ENCODE results near the gene RCBTB1. TPM values are rescaled to one million over a fixed set of nuclear protein-coding genes. Genes with fewer than 3 reads are reported as not detected.

The RCBTB1 gene
- total RNA-seq, 2 donors from 2014 or later: 15.7 to 29.4 TPM

DNA sequence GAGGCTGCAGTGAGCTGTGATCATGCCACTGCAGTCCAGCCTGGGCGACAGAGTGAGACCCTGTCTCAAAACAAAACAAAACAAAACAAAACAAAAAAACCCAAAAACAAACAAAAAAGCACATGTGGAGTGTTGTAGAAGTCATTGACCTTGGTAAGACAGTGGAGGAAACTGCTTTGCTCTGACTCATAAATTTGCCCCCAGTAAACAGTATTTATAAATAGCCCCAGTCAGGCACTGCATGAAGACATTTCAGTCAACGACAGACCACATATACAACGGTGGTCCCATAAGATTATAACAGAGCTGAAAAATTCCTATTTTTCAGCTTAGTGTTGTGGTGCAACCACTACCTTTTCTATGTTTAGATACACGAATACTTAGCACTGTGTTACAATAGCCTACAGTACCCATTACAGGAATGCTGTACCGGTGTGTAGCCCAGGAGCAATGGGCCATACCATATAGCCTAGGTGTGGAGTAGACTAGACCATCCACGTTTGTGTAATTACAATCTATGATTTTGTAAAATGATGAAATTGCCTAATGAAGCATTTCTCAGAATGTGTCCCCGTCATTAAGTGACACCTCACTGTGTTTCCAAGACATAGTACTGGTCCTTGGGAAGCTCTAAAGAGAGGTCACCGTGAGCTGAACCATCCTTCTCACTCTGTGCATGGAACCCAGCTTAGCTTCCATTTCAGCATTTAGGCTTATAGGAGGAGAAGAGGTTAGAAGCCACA, 44.0 kb upstream of the RCBTB1 start:
- intact Hi-C loops (cut with DNase I): no loop called here
- H3K27me3 ChIP-seq (replicated peaks; ENCODE audit: insufficient read depth): no peaks in the 10 kb centered on the region
- no peak overlapping the region for H3K27ac ChIP-seq
- H3K4me1 ChIP-seq (replicated peaks): no peaks in the 10 kb centered on the region
- TF ChIP-seq POLR2A (IDR thresholded peaks at IDR 0.05) (no peak), POLR2AphosphoS5 (IDR thresholded peaks at IDR 0.05) (no peak)
- TF ChIP-seq, protein P1, sequence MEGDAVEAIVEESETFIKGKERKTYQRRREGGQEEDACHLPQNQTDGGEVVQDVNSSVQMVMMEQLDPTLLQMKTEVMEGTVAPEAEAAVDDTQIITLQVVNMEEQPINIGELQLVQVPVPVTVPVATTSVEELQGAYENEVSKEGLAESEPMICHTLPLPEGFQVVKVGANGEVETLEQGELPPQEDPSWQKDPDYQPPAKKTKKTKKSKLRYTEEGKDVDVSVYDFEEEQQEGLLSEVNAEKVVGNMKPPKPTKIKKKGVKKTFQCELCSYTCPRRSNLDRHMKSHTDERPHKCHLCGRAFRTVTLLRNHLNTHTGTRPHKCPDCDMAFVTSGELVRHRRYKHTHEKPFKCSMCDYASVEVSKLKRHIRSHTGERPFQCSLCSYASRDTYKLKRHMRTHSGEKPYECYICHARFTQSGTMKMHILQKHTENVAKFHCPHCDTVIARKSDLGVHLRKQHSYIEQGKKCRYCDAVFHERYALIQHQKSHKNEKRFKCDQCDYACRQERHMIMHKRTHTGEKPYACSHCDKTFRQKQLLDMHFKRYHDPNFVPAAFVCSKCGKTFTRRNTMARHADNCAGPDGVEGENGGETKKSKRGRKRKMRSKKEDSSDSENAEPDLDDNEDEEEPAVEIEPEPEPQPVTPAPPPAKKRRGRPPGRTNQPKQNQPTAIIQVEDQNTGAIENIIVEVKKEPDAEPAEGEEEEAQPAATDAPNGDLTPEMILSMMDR (IDR thresholded peaks at IDR 0.05): no peak
- no peaks in the 10 kb centered on the region for H3K36me3 ChIP-seq
- no peak for DNase-seq (ENCODE audit: low spot score)
- H3K4me3 ChIP-seq: no peak overlapping the region
- no peaks in the 10 kb centered on the region for H3K9me3 ChIP-seq
- WGBS: 87% methylated on average over 8 of the region's 8 CpGs

DNA sequence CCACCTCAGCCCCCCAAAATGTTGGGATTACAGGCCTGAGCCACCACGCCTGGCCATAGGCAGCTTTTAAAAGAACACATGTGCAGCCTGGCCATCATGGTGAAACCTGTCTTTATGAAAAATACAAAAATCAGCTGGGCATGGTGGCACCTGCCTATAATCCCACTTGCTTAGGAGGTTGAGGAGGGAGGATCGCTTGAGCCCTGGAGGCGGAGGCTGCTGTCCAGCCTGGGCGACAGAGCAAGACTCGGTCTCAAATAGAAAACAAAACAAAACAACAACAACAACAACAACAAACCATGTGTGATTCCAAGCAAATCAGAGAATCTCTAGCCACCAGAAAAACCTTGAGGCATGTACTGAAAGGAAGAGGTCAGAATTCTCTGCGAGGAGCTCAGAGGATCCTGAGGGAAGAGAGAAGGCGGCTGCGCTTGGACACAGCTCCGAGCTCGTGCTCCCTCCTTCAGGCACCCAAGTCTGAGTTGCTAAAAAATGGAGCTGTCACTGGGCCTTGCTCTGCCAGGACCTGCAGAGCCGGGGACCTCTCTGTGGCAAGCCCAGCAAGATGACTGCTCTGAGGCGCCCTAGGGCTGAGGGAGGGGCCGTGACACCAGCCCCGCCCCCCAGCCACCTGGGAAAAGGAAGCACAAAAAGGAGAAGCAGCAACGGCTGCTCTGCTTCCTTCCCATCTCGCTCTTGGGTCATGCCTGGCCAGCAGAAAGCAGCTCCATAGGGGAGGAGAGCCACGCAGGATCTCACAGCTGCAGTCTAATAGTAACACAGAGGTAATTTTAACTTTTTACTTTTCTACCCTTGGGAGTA, 42.7 kb upstream of the RCBTB1 start, which contains the start of gene ARL11:
Gene ARL11 (plus strand): TSS at position 677 of the 822 bp plus-strand sequence. CDS start 1,941 bp downstream, outside the sequence.
- no peak within 1 kb of the TSS for H3K4me3 ChIP-seq
- H3K36me3 ChIP-seq: no peaks in the 10 kb centered on the region
- DNase-seq (ENCODE audit: low spot score): no peak
- no peaks in the 10 kb centered on the region for H3K9me3 ChIP-seq
- H3K27me3 ChIP-seq (replicated peaks; ENCODE audit: insufficient read depth): no peaks in the 10 kb centered on the region
- TF ChIP-seq POLR2A (IDR thresholded peaks at IDR 0.05) (no peak), POLR2AphosphoS5 (IDR thresholded peaks at IDR 0.05) (no peak)
- TF ChIP-seq, protein P1 (IDR thresholded peaks at IDR 0.05): no peak
- 55% methylated on average over 17 of the region's 17 CpGs for WGBS
- no peaks in the 10 kb centered on the region for H3K4me1 ChIP-seq (replicated peaks)
- H3K27ac ChIP-seq: no peak within 1 kb of the TSS
- intact Hi-C loops (cut with DNase I): no loop called here

DNA sequence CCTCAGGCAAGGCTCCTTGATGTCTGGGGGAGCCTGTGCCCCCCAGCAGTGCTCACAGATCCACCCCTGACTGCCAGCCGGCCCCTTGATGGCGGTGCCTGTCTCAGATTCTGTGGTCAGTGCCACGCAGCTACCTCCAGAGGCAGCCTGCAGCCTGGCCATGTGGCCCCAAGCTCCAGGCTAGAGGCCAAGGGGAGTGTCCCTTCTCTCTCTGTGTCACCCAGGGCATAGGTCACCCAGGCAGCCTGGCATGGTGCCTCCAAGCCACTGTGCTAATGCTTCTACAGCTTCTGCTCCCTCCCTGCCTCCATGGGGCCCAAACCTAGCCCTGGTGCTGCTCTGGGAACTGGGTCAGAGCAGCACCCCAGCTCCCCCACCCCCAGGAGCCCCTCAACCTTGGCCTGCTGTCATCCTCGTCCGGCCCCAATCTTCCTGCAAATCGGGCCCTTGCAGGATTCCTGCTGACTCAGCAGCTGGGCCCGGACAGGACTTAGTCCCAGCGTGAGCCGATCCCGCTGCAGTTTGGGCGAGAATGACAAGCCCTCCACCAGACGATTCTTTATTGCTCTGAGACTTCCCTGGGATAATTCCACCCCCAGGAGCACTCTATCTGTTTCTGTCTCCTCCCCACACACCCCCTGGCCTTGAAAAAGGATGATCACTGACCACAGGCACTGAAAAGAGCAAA, 40.2 kb upstream of the RCBTB1 start:
- H3K27ac ChIP-seq: no peak overlapping the region
- no peaks in the 10 kb centered on the region for H3K9me3 ChIP-seq
- intact Hi-C loops (cut with DNase I): no loop called here
- WGBS: 69% methylated on average over 12 of the region's 12 CpGs
- no peak overlapping the region for H3K4me3 ChIP-seq
- DNase-seq (ENCODE audit: low spot score): no peak
- H3K4me1 ChIP-seq (replicated peaks): no peaks in the 10 kb centered on the region
- H3K27me3 ChIP-seq (replicated peaks; ENCODE audit: insufficient read depth): no peaks in the 10 kb centered on the region
- H3K36me3 ChIP-seq: no peaks in the 10 kb centered on the region
- TF ChIP-seq, protein P1 (IDR thresholded peaks at IDR 0.05): no peak
- TF ChIP-seq POLR2A (IDR thresholded peaks at IDR 0.05): no peak
- no peak for TF ChIP-seq POLR2AphosphoS5 (IDR thresholded peaks at IDR 0.05)

DNA sequence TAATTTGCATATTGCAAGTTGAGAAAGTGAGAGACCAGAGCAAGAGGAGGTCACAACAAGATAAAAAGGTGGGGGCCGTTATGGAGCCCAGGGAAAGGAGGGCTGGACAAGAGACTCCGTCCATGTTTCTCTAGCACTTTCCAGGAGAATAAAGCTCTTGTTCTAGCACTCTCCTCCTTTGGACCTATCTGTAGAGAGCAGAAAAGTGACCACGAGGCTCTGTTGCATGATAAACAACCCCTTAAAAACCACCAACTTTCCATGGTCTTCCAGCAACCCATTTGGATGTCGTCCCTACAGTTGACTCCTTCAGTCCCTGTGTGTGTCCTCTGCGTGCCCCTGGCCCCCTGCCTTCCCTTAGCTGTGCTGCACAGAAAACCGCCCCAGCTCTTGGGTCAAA, 38.9 kb upstream of the RCBTB1 start:
- Histone ChIP-seq H3K9me3 (no peaks in the 10 kb centered on the region), H3K36me3 (no peaks in the 10 kb centered on the region), H3K4me1 (replicated peaks) (no peaks in the 10 kb centered on the region), H3K4me3 (no peak overlapping the region), H3K27me3 (replicated peaks; ENCODE audit: insufficient read depth) (no peaks in the 10 kb centered on the region), H3K27ac (no peak overlapping the region)
- WGBS: 91% methylated on average over 6 of the region's 6 CpGs
- no peak for DNase-seq (ENCODE audit: low spot score)
- intact Hi-C loops (cut with DNase I): no loop called here
- TF ChIP-seq POLR2AphosphoS5 (IDR thresholded peaks at IDR 0.05) (no peak), POLR2A (IDR thresholded peaks at IDR 0.05) (no peak)
- TF ChIP-seq, protein P1 (IDR thresholded peaks at IDR 0.05): no peak

Measured in prostate gland (tissue), 2 donors.